ENCODE data around the gene ZDHHC11.

ZDHHC11 gene, protein sequence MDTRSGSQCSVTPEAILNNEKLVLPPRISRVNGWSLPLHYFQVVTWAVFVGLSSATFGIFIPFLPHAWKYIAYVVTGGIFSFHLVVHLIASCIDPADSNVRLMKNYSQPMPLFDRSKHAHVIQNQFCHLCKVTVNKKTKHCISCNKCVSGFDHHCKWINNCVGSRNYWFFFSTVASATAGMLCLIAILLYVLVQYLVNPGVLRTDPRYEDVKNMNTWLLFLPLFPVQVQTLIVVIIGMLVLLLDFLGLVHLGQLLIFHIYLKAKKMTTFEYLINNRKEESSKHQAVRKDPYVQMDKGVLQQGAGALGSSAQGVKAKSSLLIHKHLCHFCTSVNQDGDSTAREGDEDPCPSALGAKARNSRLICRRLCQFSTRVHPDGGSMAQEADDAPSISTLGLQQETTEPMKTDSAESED

DNA sequence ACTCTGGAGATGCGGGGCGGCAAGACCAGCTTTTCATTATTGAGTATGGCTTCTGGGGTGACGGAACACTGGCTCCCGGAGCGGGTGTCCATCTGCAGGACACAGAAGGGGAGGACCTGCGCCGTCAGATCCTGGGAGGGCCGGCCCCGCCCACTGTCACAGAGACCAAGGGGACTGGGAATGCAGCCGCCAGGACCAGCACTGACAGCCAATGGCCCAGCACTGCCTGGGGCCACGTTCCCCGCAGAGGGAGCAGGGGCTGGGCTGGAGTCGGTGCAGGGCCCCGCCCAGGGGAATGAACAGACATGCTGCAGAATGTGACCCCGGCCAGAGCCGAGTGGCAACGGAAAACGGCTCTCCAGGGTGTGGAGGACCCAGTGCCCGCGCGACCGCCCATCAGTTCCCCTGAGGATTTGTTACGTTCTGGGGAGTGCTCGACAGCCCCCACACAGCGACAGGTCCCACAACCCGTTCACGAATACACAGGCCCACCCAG, at the start of gene ZDHHC11:
Gene ZDHHC11, minus strand, starts transcription at position 476 of the 496 bp plus-strand sequence. Its CDS starts 384 bp downstream, at position 92.
- no peak for DNase-seq

DNA sequence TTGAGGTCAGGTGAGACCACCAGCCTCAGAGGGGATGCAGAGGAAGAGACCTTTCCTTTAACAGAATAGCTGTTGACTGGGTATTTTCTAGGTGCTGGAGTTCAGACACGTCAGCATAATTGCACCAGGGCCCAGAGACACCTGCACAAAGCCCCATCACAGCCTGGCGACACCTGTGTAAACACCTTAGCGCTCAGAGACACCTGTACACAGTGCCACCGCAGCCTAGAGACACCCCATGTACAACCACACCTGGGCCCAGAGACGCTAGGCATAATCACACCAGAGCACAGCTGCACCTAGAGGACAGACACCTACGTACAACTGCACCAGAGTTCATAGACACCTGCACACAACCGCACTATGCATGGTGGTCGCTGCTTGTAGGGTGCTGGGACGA, 42.9 kb upstream of the ZDHHC11 start:
- DNase-seq, result no peak

DNA sequence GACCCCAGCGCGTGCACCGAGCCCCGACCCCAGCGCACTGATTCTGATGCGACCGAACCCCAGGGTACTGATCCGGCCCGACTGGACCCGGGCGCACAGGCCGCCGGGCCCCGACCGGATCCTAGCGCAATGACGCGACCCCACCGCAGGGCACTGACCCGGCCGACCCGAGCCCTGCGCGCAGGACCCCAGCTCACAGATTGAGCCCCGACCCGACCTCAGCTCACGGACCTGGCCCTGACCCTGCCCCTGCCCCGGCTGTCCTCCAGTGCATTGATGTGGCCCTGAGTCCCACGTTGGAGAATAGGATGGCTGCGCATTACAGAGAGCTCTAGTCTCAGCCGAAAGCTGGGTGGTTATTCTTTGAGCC, 42.3 kb upstream of the ZDHHC11 start:
- no peak for DNase-seq

DNA sequence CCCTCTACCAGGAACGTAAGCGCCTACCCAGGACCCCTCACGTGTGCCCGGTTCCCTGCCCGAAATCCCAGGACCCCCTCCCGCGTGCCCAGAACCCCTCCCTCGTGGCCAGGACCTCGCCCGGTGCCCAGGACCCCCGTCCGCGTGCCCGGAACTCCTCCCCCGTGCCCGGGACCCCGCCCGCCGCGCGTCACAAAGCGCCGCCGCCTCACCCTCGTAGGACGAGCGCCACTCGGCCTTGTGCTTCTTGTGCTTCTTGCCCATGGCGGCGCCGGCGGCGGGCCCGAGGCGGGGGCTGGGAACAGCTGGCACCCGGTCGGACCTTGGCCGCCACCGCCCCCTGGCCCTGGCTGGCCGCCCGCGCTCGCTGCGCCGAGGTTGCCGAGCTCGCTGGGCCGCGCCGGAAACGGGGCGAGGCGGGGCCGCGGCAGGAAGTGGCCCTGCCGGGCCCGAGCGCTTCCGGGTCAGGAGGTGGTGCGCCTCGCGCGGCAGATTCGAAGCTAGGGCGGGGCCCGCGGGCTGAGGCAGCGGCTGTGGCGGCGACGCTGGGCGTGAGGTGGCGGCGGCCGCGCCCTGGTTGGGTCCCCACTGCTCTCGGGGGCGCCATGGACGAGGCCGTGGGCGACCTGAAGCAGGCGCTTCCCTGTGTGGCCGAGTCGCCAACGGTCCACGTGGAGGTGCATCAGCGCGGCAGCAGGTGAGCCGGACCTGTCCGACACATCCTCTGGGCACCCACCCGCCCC, 41.8 kb upstream of the ZDHHC11 start, which contains the start of the genes BRD9 and TRIP13:
Gene BRD9, minus strand, starts transcription at position 408 of the 743 bp plus-strand sequence. Its CDS starts 144 bp downstream, at position 264.
Gene TRIP13, plus strand, starts transcription at position 491 of the 743 bp plus-strand sequence. Its CDS starts 115 bp downstream, at position 606.
- DNase-seq, result peak; percentile 76

DNA sequence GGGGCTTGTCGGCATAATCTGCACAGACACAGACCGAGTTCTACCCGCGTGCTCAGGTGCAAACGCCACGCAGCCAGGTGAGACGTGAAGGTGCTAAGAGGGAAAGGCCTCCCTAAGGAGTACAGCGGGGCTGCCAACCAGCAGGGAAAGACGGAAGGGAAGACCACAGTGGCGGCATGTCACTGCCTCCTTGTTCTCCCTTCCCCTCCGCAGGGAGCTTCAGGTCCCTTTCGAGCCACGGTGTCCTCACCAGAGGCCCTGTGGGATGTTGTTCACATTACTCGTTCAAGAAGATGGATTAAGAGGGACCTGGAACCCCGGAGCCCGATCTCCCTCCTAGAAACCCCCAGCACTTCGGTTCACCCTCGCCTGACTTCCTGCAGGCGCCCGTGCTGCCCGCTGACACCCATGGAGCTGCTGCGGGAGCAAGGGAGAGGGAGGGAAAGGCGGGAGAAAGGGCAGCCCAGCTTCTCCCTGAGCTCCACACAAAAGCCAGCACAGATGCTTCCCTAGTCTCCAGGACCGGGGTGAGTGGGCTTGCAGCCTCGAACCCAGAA, 41.1 kb upstream of the ZDHHC11 start:
- peak; percentile 3 to 10 for DNase-seq

DNA sequence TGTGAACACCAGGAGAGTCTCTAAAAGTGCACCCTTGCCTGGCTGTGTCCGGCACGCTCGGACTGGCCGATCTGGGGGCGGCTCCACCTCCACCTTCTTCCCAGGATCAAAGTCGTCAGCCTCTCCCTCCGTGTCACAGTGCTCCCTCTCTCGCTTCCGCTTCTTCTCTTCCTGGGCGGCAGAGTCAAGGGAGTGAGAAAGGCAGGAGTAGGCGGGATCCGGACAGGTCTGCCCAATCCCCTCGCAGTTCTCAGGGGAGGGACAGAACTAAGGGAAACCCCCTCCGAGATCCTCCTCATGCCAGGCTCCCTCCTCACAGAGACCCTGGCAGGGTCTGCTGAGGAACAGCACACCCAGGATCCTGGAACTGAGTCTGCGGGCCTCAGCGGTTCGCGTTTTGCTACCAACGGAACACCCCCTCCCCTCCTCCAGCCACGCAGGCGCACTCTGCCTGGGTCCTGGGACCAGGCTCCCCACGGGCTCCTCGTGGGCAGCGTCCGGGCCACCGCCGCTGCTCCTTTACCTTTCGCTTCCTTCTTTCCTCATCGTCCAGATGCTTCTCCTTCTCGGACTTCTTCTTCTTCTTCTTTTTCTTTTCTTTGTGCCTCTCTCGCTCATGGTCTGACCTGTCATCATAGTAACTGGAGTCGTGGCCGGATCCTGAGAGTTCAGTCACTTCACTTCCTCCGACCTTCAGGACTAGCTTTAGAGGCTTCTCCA, 40.5 kb upstream of the ZDHHC11 start:
- DNase-seq, result peak in 1 of 2 donors; percentile 5

DNA sequence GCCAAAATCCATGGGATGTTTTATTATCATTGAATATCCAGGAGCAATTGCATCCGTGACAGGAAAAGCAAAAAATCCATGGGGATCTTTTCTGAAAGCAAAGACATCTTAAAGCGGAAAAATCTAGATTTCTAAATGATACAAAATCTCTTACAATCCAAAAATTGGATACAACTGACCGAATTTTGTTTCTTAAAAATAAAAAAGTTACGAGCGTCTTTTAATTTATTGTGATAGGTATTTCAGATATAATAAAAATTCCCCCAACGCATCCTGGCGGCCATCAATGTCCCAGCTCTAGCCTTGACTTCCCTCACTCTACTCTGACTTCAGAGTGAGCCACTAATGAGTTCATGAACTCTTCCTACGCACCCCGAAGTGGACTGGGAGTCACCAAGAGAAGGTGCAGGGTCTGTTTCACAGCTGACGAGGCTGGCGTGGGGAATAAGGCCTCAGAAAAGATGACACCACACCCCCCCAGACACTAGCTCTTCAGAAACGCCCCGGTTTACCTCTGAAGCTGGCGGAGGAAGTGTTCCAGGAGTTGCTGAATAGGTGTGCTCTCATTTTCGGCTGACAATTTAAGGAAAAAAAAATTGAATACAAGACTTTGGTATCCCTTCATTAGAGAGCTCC, 38.4 kb upstream of the ZDHHC11 start:
- no peak for DNase-seq

DNA sequence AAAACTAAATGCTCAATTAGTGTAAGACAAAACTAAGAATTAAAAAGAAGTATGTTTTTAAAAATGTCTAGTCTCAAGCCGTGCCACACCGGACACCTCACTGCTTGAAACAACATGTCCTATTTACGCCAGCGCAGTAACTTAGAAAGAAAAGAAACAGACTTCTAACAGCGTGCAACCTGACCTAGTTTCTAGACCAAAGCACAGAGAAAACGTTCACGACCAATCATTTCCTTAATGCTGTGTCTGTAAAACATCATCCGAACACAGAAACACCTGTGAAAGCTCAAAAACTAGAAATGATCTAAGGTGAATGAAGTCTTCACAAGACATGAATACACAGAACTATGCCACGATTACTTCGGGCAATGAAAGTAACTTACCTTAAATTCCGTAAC, 37.9 kb upstream of the ZDHHC11 start:
- DNase-seq, result no peak

DNA sequence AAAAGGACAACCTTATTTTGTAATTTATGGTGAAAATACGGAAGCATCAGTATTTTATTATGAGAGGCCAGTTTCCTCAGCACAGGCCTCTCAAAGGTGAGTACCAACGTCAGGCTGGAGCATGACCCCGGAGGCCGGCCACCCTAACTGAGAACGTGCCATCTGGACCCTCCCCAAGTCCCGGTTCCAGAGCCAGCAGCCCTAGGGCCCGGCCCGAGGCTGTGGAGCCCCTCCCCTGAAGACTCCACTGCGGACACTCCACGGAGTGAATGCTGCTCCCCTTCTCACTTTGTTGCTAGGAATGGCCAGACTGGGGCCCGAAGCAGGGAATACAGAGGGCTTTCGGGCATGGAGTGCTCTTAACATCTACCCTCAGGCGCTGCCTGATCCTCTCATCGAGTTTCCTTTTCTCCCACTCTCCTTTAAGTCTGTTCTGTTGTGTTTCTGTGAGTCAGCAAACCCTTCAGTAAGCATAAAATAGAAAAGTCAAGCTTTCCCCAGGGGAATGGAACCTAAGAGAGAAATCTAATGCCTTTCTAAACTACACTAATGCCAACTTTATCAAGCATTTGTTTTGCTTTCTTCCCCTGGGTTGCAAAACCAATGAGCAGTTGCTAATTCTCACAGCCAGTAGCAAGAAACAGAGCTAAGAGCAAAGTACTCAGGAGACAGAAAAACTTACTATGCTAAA, 37.3 kb upstream of the ZDHHC11 start:
- no peak for DNase-seq

DNA sequence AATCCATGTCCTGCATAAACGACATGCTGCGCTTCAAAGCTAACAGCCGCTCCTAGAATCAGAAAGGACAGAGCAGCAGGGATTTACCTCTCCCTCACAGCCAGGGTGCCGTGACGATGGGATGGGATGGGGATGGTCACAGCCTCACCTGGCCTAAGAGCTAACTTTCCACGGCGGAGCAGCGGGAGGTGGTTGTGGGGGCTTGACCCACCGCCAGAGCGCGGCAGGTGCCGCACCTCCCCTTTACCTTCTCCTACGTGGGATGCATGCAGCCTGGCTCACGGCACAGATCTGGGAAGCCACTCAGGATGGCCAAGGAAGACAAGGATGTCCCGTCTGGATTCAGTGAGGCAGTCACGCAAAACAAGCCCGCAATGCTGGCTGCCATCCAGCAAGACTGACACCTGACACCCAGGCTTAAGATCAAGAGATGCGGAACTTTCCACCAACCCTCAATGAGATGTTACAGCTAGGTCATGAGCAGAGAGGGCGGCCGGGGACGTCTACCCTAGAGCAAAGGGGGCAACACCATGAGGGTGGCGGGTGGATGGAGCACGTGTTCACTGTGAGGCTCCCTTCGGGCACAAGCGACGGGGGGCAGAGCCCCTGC, 36.0 kb upstream of the ZDHHC11 start:
- no peak for DNase-seq

DNA sequence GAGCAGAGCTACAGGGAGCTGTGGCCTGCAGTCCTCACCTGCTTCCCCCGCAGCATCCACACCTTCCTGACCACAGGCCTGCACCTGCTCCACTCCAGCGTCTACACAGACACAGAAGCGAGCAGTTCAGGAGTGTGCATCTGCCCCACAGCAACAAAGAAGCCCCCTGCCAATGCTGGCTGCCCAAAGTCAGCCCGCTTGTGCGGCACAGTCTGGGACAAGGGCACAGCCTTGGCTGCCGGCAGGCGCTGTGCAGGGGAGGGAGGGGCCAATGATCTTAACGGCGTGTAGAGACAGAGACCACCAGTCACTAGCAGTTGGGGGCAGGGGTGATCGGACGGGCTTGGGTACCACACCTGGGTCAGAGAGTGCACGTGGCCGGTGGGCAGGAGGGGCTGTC, 35.2 kb upstream of the ZDHHC11 start:
- DNase-seq, result no peak

DNA sequence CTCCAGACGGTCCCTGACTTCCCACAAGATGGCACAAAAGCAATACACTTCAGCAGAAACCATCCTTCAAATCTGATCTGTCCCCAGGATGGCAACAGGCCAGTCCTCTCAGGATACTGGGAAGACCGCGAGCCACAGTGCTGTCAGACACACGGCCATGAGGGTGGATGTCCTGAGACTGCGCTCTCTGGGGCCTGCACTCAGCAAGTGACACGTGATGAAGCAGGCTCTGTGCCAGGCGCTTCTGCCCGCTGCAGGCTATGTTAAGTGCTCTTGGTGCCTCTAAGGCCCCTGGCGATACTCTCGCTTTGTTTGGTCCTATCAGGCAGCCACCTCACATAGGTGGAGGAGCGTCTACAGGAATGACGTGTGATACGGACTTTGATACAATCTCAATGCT, 34.7 kb upstream of the ZDHHC11 start:
- DNase-seq, result no peak

DNA sequence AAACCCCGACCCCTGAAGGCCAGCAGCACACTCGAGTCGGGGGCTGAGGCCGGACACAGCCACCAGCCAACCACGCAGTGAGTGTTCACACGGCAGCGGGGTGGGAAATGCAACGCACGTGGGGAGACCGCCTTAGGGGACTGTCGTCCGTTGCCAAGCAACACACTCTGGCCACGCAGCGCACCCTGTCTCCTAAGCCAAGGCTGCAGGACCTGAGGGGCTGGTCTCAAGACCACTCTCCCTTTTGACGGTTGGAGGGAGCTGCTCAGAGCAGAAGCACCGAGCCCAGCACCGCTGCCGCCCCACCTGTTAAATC, 34.3 kb upstream of the ZDHHC11 start:
- DNase-seq, result no peak

DNA sequence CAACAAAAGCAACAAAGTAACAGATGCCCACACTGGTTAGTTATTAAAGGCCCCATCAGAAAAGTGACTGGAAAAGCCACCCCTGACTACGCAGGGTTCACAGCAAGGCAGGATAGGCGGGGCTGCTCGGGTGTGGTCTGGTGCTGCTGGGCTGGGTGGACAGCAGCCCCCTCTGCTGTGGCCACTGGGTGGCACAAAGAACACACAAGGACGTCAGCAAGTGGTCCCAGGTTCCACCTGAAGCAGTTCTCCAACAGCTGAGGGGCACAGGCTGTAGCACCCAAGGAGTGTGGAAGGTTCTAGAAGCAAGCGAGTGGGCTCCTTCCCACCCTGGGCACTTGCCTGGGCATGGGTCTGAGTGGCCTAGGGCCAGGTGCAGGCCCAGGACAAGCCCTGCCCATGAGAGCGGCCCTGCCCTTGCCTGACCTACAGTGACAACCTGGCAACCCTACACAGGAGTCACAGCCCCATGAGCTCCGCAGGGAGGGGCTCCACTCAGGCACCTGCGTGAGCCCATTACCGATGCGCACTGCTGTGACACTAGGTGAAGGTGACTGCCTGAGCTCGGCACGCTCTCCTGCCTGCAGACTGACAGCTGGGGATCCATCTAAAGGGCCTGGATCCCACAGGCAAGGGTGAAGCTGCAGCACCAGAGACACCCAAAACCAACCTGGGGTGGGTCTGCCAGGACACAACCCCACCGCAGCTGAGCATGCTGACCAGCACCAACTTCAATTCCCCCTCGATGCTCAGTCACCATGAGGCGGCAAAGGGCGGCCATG, 33.8 kb upstream of the ZDHHC11 start:
- DNase-seq, result no peak

DNA sequence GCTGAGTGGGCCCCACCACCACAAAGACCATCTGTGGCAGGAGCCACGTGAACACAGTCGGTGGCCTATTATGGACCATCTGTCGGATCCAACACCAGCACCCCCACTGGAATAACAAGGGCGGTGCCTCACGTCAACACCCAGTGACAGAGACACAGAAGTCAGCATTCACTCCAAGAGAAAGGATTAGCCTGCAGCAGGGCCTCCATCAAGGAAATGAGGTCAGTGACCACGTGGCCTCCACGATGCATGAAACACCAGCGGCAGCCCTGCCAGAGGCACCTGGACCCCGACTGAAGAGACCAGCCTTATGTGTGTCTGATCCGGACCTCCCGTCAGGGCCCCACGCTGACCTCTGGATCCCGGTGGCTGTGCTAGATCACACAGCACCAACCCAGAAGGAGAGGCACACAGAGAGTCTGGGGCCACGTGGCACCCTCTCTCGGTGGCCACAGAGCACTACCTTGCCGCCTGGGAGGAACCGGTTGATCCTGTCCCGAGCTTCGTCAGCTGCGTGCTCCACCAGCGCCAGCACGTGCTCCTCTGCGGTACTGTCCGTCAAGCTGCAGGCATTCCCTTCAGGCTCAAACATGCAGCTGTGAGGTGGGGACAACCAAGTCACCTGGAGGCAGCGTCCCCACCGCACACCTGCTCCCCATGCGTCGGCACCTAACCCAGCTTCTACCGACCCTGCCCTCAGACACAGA, 32.8 kb upstream of the ZDHHC11 start:
- no peak for DNase-seq

DNA sequence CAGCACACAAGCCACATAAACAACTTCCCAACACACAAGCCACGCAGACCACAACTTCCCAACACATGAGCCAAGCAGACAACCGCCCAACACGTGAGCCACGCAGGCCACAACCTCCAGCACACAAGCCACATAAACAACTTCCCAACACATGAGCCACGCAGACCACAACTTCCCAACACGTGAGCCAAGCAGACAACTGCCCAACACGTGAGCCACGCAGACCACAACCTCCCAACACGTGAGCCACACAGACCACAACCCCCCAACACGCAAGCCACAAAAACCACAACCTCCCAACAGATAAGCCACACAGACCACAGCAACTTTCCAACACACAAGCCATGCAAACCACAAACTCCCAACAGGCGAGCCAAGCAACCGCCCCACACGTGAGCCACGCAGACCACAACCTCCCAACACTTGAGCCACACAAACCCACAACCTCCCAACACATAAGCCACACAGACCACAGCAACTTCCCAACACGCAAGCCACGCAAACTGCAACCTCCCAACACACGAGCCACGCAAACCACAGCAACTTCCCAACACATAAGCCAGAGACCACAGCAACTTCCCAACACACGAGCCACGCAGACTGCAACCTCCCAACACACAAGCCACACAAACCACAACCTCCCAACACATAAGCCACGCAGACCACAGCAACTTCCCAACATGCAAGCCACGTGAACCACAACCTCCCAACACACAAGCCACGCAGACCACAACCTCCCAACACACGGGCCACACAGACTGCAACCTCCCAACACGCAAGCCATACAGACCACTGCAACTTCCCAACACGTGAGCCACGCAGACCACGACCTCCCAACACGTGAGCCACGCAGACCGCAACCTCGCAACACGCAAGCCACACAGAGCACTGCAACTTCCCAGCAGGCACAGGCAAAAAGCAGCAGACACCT, 31.7 kb upstream of the ZDHHC11 start:
- no peak for DNase-seq

DNA sequence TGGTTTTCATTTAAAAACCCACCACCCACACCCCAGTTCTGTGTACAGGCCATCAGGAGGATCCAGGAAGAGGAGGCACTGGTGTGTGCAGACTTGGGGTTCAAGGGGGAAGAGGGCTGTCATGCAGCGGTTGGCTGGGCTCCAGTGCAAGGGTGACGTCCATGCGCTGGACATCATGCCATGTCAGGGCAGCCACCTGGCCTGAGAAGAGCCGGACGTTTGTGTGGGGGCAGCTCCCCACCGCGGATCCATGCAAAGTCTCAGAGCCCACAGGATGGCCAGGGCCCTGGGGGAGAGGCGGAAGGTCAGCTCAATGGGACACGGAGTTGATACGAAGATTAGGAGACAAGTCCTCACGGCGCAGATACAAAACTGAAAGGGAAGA, 30.8 kb upstream of the ZDHHC11 start:
- DNase-seq, result no peak

DNA sequence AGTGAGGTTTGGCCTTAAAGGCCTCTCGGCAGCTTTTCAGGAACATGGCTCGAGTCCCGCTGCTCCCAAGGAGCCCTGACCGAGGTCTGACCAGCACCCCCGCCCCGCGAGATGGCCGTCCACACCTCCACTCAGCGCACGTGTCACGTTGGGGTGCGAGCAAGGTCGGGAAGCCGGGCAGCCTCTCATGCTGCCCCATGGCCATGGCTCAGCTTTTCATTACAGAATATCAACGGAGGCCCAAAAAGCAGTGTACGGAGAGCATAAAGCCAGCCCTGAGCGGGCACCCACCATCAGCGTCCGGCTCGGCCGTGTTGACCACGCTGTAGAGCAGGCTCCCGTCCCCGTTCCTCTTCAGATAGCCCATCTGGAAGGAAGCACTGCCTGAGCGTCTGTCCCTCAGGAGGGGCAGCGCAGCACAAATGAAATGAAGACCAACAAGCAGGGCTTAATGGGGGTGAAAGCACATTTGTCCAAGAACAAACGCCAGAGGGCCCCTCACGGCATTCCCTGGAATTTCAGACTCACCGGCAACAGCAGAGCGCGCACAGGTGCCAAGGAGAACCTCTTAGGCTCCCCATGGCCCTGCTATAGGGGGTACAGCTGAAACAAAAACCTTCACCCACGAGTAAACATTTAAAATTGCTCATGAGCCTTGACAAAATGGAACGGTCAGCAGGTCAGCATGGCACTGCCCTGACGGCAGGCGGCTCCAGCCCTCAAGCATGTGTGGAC, 30.2 kb upstream of the ZDHHC11 start:
- no peak for DNase-seq

All from inflammatory macrophage treated with lipopolysaccharide for 1 hour (primary cell).